IPS DF 19.7 (cell line): Measurements from ENCODE around the gene UNC13D.
"Not testable (repeated sequence)": the region's sequence is repeated elsewhere in the genome, so short reads cannot be mapped to it uniquely, and the experiment has no call there.

Source experiments
- DNase-seq: peaks from one replicate; pipeline ENCODE4 v3.0.0-alpha.2; 2013; ENCODE audit warnings: low read depth, low spot score

The UNC13D gene

DNA sequence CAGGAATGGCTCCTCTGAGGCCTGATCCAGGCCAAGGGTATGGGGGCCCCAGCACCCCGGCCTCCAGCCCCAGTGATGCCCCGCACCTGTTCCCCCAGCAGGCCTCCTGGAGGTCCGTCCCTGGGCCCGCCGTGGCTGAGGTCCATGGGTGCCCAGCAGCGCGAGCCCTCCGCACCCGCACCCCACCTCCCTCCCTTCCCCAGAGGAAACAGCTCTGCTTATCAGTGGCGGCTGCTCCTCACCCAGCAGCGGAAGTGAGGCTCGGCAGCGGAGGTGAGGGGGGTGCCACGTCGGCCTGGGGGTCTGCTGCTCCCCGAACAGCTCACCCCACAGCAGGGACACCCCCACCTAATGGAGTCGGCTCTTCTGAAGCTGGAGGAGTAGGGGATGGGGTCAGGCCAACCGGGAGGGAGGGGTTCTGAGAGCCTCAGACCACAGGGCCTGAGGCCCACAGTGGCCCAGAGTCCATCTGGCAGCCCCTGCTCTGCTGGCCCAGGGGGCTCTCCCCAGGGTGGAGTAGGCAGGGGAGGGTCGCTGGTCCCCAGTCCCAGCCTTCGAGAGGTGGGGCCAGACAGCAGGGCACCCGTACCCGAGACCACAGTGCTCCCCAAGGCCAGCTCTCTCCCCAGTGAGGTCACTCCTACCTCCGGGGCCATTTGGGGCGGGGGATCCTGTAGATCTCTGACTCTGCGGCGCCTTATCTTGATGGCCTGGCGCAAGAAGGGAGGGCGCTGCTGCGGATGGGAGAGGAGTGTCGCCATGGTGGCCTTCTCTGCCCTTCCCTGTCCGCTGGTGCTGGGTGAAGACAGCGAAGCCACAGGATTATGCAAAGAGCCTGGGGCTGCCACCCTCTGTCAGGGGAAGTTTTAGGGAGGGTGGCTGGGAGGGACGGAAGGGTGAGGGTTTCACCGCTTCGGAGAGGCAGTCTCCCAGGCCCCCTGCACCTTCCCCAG, at the start of gene UNC13D:
Gene UNC13D (minus strand): TSS at position 828 of the 953 bp plus-strand sequence. CDS start 67 bp downstream, at position 761.
- no peak for DNase-seq

DNA sequence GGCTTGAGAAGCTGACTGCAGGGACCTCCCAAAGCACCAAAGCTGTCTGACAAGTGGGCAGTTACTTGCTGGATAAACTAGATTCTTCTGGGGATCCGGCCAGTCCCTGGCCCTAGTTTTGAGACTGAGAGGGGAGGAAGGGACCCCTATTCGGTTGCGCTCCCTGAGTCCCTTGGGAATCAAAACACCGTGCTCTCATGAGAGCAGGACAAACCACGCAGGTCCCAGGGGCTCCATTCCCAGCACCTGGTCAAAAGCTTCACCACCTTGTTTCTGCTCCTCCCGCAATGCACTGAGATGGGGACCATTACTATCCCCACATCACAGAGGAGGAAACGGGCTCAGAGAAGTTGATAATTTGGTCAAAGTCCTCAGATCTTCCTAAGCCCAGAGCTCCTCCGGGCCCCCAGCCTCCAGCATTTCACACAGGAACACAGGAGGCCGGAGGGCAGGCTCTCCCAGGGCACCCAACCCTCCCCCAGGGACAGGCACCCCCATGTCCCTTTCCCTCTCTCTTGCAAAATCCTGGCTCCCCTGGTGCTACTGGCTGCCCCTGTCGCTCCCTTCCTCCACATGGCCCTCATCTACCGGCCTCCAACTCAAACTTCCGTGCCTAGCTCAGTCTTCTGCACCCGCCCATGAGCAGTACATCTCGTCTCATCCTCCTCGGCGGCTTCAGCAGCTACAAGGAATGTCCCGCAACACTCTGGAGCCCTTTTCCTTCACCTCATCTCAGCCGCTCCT, 49.3 kb upstream of the UNC13D start:
- no peak for DNase-seq

DNA sequence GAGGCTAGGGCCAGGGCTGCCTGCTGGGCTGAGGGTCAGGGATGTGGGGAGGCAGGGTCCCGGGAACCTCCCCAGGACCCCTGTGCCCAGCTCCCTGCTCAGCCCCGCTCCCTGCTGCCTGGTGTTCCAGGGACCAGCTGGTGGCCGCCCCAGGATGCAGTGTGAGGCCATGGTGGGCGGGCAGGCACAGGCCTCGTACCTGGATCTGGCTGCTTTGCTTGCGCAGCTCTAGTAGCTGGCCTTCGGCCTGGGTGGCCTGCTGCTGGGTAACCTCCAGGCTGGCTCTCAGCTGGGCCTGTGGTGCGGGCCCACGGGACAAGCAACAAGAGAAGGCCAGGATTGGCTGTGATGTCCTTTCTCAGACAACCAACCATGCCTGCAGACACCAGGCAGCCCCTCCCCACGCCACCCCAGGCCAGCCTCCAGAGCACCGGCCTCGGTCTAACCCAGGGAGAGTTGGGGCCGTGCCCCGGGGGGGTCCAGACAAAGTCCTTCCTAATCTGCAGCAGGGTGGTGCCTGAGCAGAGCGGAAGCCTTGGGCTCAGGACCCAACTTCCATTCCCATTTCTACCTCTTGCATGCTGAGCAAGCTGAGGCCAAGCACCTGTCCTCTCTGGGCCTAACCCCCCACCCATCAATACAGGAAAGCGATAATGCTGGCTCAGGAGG, 48.5 kb upstream of the UNC13D start:
- DNase-seq = no peak

DNA sequence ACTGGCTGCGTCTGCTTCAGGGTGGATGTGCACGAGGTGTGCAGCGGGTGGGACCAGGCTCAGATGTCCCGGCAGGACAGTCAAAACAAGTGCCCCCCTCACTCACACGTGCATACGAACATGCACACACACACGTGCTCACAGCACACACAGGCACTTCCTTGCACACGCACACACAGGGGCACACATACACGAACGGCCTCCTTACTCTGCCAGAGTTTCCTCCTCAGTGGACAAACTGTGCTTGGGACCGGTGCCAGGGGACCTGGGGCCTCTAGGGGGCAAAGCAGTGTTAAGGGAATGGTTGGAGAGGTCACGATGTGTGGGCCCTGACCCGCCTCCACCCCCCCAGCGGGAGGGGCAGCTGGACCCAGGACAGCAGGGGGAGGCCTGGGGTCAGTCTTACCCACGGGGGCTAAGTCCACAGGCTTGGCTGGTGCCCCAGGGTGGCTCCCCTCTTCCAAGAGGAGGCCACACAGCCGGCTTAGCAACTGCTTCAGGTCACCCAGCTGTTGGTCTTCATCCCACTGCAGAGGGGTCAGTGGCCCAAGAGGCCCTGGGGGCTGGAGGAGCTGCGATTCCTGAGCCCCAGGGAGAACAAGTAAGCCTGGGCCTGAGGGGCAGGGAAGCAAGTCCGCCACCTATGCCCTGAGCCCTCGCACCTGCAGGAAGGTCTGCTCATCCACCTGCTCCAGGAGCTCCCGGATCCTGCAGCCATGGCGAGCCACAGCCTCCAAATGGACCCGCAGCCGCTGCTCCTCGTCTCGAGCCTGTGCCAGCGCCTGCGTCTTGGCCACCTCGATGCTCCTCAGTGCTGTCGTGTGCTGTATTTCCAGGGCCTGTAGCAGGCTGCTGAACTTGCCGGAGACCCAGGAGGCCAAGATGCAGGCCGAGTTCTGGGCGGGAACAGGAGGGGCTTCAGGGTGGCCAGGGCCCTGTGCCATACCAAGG, 47.7 kb upstream of the UNC13D start:
- DNase-seq = no peak

DNA sequence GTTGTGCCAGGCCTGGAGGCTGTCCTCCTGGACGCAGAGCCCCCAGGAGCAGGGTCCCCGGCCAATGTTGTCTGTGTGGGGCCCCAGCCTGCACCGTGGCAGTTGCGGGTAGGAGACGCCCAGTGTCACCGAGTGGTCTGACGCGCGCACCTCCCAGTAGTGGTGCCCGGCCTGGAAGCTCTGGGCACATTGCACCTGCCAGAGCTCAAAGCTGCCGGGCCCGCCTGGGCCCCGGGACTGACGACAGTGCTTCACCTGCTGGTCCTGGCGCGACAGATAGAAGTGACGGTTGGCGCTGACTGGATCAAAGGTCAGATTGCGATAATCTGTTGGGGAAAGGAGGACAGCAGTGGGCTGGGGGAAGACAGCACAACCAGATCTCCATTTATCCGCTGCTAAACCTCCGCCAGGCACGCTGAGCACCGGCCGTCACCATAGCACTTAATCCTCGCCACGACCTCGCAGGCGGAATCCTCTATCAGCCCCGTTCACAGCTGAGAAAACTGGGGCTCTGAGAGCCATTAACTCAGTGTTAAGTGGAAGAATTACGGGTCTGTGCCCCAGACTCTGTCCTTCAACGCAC, 46.9 kb upstream of the UNC13D start:
- no peak for DNase-seq

DNA sequence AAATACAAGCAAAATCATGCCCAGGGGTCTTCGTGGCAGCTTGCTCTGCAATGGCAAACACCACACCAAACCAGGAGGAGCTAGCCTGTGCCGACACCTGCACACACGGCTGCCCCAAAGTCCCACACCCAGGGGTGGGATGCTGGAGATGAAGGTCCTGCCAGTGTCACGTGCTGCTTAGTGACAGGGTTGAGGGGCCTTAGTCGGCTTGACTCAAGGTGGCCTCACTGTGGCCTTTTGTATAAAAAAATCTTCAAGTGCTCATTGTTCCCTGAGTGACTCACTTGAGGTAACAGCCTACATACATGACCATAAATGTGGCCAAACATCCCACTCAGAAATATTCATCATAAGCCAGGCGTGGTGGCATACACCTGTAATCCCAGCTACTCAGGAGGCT, 45.2 kb upstream of the UNC13D start:
- DNase-seq = no peak

DNA sequence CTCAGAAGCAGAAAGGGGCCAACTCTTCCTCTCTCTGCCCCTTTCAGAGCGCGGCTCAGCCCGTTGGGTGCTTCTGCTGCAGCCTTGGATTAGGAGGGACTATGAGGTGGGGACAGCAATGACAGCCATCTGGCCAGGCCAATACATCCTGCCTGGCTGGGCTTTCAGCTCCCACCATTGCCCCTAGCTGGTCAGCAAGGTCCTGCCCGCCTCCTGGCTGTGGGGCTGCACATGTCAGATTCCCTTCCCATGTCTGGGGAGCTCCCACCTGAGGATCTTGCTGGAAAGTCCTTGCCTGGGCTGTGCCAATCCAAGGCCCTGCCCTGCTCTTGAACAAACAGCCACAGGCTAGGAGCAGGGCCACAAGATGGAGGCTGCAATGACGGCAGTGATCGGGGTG, 44.3 kb upstream of the UNC13D start:
- DNase-seq = no peak

DNA sequence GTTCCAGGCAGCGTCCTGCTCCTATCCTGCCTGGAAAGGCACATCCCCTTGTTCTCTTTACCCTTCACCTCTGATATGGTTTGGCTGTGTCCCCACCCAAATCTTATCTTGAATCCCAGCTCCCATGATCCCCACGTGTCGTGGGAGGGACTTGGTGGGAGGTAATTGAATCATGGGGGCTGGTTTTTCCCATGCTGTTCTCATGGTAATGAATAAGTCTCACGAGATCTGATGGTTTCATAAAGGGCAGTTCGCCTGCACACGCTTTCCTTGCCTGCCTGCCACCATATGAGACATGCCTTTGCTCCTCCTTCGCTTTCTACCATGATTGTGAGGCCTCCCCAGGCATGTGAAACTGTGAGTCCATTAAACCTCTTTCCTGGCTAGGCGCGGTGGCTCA, 41.7 kb upstream of the UNC13D start:
- not testable (repeated sequence) for DNase-seq

DNA sequence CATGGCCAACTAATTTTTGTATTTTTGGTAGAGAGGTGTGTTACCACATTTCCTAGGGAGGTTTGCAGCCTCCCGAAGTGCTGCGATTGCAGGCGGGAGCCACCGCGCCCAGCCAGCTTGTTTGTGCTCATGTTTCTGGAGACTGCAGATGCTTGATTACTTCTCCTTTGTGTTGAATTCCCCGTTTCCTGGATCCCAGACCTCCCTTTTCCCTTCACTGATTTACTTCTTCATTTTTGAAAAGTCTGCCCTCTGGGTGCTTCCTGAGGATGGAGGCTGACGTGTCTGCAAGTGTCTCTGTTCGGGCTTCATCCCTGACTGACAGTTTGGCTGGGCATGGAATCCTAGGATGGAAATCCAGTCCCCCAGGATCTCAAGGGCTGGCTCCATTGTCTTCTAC, 41.2 kb upstream of the UNC13D start:
- DNase-seq = no peak

DNA sequence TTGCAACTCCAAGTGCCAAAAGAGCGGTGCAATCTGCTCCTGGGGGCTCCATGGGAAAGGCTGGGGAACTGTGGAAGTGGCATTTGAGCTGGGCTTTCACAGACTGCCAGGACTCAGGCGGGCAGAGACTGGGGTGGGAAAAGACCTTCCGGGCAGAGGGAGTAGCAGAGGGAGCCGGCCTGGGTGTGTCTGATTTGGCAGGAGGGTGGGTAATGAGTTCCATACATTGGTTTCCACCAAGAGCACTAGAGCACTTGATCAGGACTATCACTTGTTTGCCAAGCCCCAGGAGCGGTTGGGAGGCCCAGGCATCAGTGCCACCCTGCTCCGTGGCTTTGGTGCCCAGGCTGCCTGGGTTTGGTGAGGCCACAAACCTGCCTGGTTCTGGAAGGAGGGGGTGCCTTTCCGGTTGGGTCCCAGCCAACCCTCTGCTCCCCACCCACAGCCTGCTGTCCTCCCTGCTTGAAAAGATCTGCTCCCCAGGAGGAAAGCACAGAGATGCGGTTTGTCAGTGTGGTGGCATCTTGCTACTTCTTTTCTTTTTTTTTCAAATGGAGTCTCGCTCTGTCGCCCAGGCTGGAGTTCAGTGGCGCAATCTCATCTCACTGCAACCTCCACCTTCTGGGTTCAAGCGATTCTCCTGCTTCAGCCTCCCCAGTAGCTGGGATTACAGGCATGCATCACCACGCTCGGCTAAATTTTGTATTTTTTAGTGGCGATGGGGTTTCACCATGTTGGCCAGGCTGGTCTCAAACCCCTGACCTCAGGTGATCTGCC, 37.7 kb upstream of the UNC13D start:
- DNase-seq = no peak

DNA sequence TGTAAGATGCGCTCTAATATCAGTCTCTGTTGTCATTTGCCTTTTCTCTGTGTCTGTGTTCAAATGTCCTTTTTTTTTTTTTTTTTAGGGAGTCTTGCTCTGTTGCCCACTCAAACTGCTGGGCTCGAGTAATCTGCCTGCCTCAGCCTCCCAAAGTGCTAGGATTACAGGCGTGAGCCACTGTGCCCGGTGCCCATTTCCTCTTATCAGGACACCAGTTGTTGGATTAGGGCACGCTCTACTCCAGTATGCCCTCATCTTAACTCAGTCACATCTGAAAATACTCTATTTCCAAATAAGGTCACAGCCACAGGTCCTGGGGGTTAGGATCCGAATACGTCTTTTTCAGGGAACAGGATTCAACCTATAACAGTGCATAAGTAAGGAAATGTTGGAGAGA, 36.1 kb upstream of the UNC13D start:
- no peak for DNase-seq

DNA sequence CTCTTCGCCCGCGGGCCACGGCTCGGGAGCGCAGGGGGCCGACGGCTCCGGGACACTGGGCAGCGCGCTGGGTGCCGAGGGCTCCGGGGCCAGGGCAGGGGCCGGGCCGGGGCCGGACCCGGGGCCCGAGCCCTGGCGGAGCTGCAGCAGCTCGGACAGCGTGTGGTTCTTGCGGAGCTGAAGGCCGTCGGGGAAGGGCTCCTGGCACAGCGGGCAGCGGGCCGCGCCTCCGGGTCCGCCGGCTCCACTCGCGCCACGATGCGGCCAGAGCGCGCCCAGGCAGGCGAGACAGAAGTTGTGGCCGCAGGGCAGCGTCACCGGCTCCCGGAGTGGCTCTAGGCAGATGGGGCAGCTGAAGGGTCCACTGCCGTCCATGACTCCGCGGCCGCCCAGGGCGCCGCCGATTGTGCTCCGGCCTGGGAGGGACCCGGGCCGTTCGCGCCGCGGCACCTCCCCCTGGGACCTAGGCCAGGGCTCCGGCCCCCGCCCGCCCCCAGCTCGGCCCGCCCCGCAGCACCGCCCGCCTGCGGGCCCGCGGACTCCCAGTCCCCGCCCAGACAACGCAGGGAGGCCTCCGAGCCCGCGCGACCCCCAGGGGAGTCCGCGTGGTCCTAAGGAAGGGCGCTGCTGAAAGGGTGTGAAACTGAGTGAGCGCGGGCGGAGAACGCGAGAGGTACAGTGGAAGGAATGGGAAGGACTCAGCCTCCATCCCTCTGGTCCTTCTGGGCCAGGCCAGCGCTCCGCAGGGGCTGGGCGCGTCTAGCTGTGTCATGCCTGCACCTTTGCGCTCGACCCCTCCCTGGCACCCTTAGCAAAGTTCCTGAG, 34.2 kb upstream of the UNC13D start, which contains the start of gene TRIM47:
Gene TRIM47 (minus strand): TSS at position 408 of the 825 bp plus-strand sequence. CDS start 33 bp downstream, at position 375.
- no peak for DNase-seq

DNA sequence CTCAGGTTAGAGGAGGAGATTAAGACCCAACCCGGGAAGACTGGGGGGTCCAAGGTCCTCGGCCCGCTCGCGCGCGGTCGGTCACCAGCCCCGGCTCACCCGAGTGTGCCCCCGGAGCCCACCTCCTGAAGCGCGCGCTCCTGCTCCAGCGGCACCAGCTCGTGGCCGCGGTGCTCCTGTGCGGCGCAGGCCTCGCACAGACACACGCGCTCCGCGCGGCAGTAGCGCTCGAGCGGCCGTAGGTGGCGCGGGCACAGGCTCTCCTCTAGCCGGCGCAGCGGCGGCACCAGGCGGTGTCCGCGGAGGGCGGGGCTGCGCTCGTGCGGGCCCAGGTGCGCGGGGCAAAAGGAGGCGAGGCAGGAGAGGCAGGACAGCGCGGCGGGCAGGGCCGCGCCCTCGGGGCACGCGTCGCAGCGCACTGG, 33.6 kb upstream of the UNC13D start:
- DNase-seq = no peak

DNA sequence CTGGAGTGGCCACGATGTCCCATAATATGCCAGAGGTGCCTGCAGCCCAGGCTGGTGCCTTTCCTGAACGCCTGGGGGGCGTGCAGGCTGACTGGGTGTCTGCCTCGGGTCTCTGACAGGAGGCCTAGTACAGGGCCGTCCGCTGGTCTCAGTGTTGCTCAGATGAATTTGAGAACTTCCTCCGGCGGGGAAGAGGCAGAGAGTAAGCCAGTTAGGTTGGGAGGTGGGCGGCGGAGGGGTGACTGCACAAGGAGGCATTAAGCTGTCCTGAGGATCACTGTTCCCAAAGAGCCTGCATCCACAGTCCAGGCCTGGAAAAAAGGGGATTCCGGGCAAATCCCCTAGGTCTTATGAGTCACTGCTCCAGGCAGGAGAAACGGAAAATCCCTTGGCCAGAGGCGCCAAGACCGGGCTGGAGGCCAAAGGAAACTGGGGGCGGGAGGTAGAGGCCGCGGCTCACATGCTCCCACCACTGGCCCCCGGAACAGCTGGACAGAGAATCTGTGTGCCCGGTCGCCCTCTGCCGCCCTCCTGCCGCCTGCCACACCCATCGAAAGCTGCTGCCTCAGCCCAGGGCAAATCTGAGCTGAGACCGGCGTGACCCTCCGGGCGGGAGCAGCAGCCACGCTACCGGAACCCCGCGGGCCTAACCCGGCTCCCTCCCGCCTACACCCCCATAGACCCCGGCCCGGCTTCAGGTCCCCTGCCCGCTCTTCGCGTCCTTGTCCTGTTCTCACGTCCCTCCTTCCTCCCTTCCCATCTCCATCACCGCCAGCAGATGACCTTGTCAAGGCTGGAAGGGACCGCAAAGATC, 32.9 kb upstream of the UNC13D start:
- DNase-seq = no peak

DNA sequence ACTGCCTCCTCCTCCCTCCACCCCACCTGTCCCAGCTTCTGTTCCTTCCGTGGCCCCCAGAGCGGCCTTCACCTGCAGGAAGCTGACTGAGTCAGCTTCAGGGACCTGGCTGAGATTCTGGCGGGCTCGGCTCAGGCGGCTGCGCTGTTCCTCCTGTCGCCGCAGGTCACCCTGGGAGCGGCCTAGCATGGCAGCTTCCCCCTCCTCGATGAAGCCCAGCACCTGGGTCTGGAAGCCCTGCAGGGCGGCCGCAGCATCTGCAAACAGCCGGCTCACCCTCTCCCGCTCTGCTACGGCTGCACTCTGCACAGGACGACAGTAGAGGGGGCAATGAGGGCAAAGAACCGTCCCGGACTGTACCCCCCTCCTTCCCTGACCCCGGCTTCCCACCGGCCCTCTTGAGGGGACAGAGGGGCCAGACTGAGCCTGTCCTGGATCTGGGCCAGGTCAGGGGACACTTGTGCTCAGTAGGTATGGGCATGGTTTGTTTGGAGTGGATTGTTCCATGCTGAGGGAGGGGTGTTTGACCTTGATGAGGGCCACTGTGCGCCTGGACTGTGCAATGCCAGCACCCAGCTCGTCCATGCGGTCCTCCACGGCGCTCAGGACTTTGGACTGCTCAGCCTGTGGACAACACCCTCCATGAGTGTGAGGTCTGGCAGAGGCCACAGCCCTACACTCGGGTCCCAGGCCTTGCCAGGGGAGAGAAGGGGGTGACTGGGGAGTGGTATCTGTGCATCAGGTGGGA, 32.2 kb upstream of the UNC13D start:
- DNase-seq = no peak

DNA sequence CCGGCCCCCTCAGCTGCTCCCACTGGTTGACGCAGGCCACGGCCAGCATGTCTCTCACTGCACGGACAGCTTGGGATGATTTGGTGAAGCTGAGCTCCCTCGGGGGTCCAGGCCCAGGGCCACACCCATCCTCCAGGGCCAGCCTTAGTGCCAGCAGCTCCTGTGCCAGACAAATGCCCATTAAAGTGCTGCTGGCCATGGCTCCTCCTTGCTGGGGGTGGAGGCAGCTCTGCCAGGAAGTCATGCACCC, 31.7 kb upstream of the UNC13D start:
- no peak for DNase-seq

DNA sequence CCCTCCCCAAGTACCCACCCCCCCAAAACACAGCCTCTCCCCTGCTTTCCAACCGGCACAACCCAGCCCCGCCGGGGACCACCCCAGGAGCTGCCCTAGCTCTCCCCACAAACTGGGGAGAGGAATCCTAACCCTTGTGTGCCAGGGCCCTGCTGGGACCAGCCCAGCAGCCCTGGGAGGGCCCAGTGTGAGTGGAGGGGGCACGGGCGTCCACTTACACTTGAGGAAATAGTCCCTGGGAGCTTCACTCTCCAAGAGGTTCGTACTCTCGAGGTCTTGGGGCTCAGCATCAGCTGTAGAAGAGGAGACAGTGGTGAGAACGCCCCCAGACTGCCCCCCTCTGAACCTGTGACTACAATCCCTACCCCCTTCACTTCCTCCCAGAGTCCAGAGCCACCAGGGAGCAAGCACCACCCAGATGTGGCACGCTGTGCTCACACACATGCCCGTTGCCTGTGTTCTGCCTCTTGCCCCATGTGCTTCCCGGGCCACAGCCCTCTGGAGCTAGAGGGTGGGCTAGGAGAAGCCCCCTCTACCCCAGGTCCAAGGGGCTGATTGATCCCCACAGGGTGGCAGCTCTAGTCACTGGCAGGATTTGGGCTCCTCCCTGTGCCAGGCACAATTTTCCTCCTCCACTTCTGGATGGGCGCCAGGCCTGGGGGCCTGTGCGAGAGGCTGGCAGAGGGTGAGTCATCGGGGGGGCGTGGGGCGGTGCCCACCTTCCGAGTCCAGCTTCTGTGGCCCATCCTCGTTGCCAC, 31.2 kb upstream of the UNC13D start:
- DNase-seq = no peak
